ENCODE data around the gene ROBO1. TPM values are rescaled to one million over a fixed set of nuclear protein-coding genes. Genes with fewer than 3 reads are reported as not detected.
"Not testable (repeated sequence)": the region's sequence is repeated elsewhere in the genome, so short reads cannot be mapped to it uniquely, and the experiment has no call there.

ROBO1 gene
- total RNA-seq, 1 donor from 2014 or later, result 250 TPM

GRCh38 chr3:78754066-78754743 is 1013.6 kb downstream of the ROBO1 start:
- no peak for DNase-seq (ENCODE audit: low spot score)
- H3K27me3 Mint-ChIP-seq (ENCODE audit: unreplicated experiment), result no peaks in the 10 kb centered on the region
- no peak overlapping the region for H3K27ac Mint-ChIP-seq (ENCODE audit: unreplicated experiment)
- no peak overlapping the region for H3K4me3 Mint-ChIP-seq (ENCODE audit: unreplicated experiment)
- TF ChIP-seq, protein P1, sequence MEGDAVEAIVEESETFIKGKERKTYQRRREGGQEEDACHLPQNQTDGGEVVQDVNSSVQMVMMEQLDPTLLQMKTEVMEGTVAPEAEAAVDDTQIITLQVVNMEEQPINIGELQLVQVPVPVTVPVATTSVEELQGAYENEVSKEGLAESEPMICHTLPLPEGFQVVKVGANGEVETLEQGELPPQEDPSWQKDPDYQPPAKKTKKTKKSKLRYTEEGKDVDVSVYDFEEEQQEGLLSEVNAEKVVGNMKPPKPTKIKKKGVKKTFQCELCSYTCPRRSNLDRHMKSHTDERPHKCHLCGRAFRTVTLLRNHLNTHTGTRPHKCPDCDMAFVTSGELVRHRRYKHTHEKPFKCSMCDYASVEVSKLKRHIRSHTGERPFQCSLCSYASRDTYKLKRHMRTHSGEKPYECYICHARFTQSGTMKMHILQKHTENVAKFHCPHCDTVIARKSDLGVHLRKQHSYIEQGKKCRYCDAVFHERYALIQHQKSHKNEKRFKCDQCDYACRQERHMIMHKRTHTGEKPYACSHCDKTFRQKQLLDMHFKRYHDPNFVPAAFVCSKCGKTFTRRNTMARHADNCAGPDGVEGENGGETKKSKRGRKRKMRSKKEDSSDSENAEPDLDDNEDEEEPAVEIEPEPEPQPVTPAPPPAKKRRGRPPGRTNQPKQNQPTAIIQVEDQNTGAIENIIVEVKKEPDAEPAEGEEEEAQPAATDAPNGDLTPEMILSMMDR (IDR thresholded peaks at IDR 0.05; ENCODE audit: unreplicated experiment), result no peak
- H3K4me1 Mint-ChIP-seq (ENCODE audit: unreplicated experiment), result peaks cover 8% of the 10 kb centered on the region
- H3K36me3 Mint-ChIP-seq (ENCODE audit: low read depth, unreplicated experiment), result no peaks in the 10 kb centered on the region
- no peaks in the 10 kb centered on the region for H3K9me3 Mint-ChIP-seq (ENCODE audit: unreplicated experiment)

- no peaks in the 10 kb centered on the region for H3K9me3 Mint-ChIP-seq (ENCODE audit: unreplicated experiment)
- peaks cover 7% of the 10 kb centered on the region for H3K4me1 Mint-ChIP-seq (ENCODE audit: unreplicated experiment)
- TF ChIP-seq, protein P1 (IDR thresholded peaks at IDR 0.05; ENCODE audit: unreplicated experiment), result no peak
- no peak for DNase-seq (ENCODE audit: low spot score)
- H3K4me3 Mint-ChIP-seq (ENCODE audit: unreplicated experiment), result no peak overlapping the region
- peaks cover 2% of the 10 kb centered on the region for H3K27me3 Mint-ChIP-seq (ENCODE audit: unreplicated experiment)
- H3K36me3 Mint-ChIP-seq (ENCODE audit: low read depth, unreplicated experiment), result no peaks in the 10 kb centered on the region
- H3K27ac Mint-ChIP-seq (ENCODE audit: unreplicated experiment), result no peak overlapping the region
Measured at GRCh38 chr3:78751266-78751665, 1016.5 kb downstream of the ROBO1 start.

DNA sequence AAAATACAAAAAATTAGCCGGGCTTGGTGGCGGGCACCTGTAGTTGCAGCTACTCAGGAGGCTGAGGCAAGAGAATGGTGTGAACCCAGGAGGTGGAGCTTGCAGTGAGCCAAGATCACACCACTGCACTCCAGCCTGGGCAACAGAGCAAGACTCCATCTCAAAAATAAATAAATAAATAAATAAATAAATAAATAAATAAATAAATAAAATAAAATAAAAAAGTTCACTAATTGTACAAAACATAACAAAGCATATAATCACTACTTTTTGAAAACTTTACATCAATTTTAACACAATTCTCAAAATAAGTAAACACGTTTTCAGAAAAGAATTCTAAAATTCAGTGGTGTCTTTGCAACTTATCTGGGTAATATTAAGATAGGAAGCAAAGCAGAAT is 1017.5 kb downstream of the ROBO1 start:
- DNase-seq (ENCODE audit: low spot score); H3K27me3 Mint-ChIP-seq (ENCODE audit: unreplicated experiment); H3K36me3 Mint-ChIP-seq (ENCODE audit: low read depth, unreplicated experiment); H3K4me3 Mint-ChIP-seq (ENCODE audit: unreplicated experiment); H3K27ac Mint-ChIP-seq (ENCODE audit: unreplicated experiment); H3K4me1 Mint-ChIP-seq (ENCODE audit: unreplicated experiment); H3K9me3 Mint-ChIP-seq (ENCODE audit: unreplicated experiment): not testable (repeated sequence)

GRCh38 chr3:78749056-78749455 is 1018.7 kb downstream of the ROBO1 start:
- no peak overlapping the region for H3K4me3 Mint-ChIP-seq (ENCODE audit: unreplicated experiment)
- no peak for DNase-seq (ENCODE audit: low spot score)
- no peak overlapping the region for H3K27ac Mint-ChIP-seq (ENCODE audit: unreplicated experiment)
- no peaks in the 10 kb centered on the region for H3K9me3 Mint-ChIP-seq (ENCODE audit: unreplicated experiment)
- H3K27me3 Mint-ChIP-seq (ENCODE audit: unreplicated experiment), result peaks cover 2% of the 10 kb centered on the region
- H3K4me1 Mint-ChIP-seq (ENCODE audit: unreplicated experiment), result peaks cover 3% of the 10 kb centered on the region
- TF ChIP-seq, protein P1 (IDR thresholded peaks at IDR 0.05; ENCODE audit: unreplicated experiment), result no peak
- peaks cover 16% of the 10 kb centered on the region for H3K36me3 Mint-ChIP-seq (ENCODE audit: low read depth, unreplicated experiment)

DNA sequence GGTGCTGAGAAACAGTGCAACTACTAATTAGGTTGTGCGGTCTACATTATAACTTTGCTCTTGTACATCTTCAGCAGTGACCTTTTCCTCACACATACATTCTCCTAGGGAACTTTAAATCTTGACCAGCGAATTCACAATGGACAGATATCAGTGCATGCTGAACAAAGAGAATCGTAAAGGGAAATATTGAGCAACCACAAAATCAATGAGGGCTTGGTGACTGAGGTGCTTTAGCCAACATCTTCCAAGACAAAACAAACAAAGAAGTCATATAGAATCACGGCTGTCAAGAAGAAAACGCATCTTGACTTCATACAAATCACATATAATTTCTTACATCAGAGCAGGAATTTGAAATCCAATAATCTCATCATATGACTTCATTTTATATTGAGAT is 1022.0 kb downstream of the ROBO1 start:
- TF ChIP-seq, protein P1 (IDR thresholded peaks at IDR 0.05; ENCODE audit: unreplicated experiment), result no peak
- Mint-ChIP-seq H3K4me1 (ENCODE audit: unreplicated experiment) (peaks cover 3% of the 10 kb centered on the region), H3K36me3 (ENCODE audit: low read depth, unreplicated experiment) (peaks cover 19% of the 10 kb centered on the region), H3K27me3 (ENCODE audit: unreplicated experiment) (peaks cover 2% of the 10 kb centered on the region), H3K4me3 (ENCODE audit: unreplicated experiment) (peak overlapping the region; percentile 33), H3K9me3 (ENCODE audit: unreplicated experiment) (no peaks in the 10 kb centered on the region), H3K27ac (ENCODE audit: unreplicated experiment) (no peak overlapping the region)
- no peak for DNase-seq (ENCODE audit: low spot score)

All from endothelial cell (in vitro differentiated cells).